ENCODE results near the gene KCNE2.
"Not testable (repeated sequence)": the region's sequence is repeated elsewhere in the genome, so short reads cannot be mapped to it uniquely, and the experiment has no call there.

Gene KCNE2

GRCh38 chr21:34407294-34407693, 43.5 kb downstream of the KCNE2 start:
- DNase-seq (ENCODE audit: low read depth) = not testable (repeated sequence)

DNA sequence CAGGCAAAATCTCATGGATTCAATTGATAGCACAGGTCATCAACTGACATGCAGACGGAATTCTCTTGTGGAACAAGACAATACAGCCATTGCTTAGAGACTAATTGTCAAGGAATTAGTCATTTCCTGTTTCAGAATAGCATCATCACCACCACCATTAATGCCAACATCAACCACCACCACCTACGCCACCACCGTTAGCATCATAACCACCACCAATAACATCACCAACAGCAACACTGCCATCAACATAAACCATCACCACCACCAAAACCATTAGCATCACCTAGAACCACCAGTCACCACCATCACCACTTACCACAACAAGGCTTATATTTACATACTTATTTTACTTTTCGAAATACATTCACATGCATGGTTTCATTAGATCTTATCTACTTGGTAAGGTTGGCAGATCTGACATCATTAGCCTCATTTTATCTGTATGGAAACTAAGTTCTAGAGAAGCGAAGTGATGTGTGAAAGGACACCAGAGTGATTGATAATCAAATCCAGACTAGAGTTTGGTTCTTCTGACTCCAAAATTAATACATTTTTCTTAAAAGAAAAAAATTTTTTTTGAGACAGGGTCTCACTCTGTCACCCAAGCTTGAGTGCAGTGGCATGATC, 53.8 kb downstream of the KCNE2 start:
- DNase-seq (ENCODE audit: low read depth) = not testable (repeated sequence)

Data from T follicular helper cell (primary cell).